ENCODE data around the gene HTR1D.
"Not testable (repeated sequence)": the region's sequence is repeated elsewhere in the genome, so short reads cannot be mapped to it uniquely, and the experiment has no call there.

HTR1D gene

GRCh38 chr1:23215751-23216449 is 1.4 kb downstream of the HTR1D start:
- DNase-seq = no peak

GRCh38 chr1:23215291-23215690 is 2.0 kb downstream of the HTR1D start:
- DNase-seq = no peak

GRCh38 chr1:23214640-23215039 is 2.7 kb downstream of the HTR1D start:
- DNase-seq = no peak

- DNase-seq = no peak
These were observed 5.3 kb downstream of the HTR1D start for GRCh38 chr1:23211955-23212354.

- no peak for DNase-seq
These were observed 6.3 kb downstream of the HTR1D start for GRCh38 chr1:23210963-23211362.

GRCh38 chr1:23210351-23210785 is 6.9 kb downstream of the HTR1D start:
- peak; percentile 5 for DNase-seq

- DNase-seq = no peak
These were observed 7.5 kb downstream of the HTR1D start for GRCh38 chr1:23209770-23210169.

GRCh38 chr1:23208527-23208926 is 8.8 kb downstream of the HTR1D start:
- DNase-seq = no peak

GRCh38 chr1:23207733-23208132 is 9.6 kb downstream of the HTR1D start:
- not testable (repeated sequence) for DNase-seq

GRCh38 chr1:23202263-23202749 is 15.0 kb downstream of the HTR1D start:
- no peak for DNase-seq

- DNase-seq = no peak
These were observed 16.4 kb downstream of the HTR1D start for GRCh38 chr1:23200883-23201282.

GRCh38 chr1:23198373-23198772 is 18.9 kb downstream of the HTR1D start:
- DNase-seq = no peak

- no peak for DNase-seq
These were observed 20.5 kb downstream of the HTR1D start for GRCh38 chr1:23196627-23197328.

GRCh38 chr1:23194119-23194984 is 22.9 kb downstream of the HTR1D start:
- peak; percentile 27 for DNase-seq

GRCh38 chr1:23193391-23194118 is 23.7 kb downstream of the HTR1D start:
- DNase-seq = no peak

GRCh38 chr1:23191199-23191598 is 26.1 kb downstream of the HTR1D start:
- DNase-seq = no peak

GRCh38 chr1:23188936-23189452 is 28.3 kb downstream of the HTR1D start:
- DNase-seq = not testable (repeated sequence)

- no peak for DNase-seq
These were observed 28.8 kb downstream of the HTR1D start for GRCh38 chr1:23188434-23188884.

- DNase-seq = peak; percentile 83
These were observed 29.7 kb downstream of the HTR1D start for GRCh38 chr1:23187637-23188036.

- no peak for DNase-seq
These were observed 31.9 kb downstream of the HTR1D start for GRCh38 chr1:23185381-23185780.

GRCh38 chr1:23184212-23184934 is 32.9 kb downstream of the HTR1D start:
- peak; percentile 27 for DNase-seq

GRCh38 chr1:23179862-23180261 is 37.4 kb downstream of the HTR1D start:
- no peak for DNase-seq

Measured in NCI-H2171 (cell line).